GM12878 (cell line): Measurements from ENCODE around the gene KAT2A. TPM values are rescaled to one million over a fixed set of nuclear protein-coding genes. Genes with fewer than 3 reads are reported as not detected.
A peak's percentile ranks its signal among the peaks of the same experiment; 100 is the strongest.

ENCODE experiments used
- BCL11A ChIP-seq: IDR thresholded peaks from 2 replicates; pipeline ENCODE4 v1.6.1; 2011; ENCODE audit warnings: low read depth, low read length
- BCL3 ChIP-seq: IDR thresholded peaks from 2 replicates; pipeline ENCODE4 v1.6.1; 2011; ENCODE audit warnings: borderline replicate concordance, low read depth, mild to moderate bottlenecking, moderate library complexity, low read length; ENCODE audit not compliant: insufficient read depth, poor library complexity, severe bottlenecking
- CTCF ChIP-seq, 3 experiments: IDR thresholded peaks in 2 of 3; conservative IDR thresholded peaks in 1 of 3; 2 replicates each; pipeline ENCODE4 v1.5.1; 2011; ENCODE audit warnings: low read depth in 3 of 3, low read length in 3 of 3, mild to moderate bottlenecking in 3 of 3, control low read depth in 2 of 3, moderate library complexity in 2 of 3, inconsistent platforms in 1 of 3, mixed read lengths in 1 of 3; ENCODE audit not compliant: control insufficient read depth in 2 of 3, insufficient read depth in 1 of 3; ENCODE audit errors: extremely low read depth in 1 of 3
- EED ChIP-seq: sonication (generic); IDR thresholded peaks from 2 replicates; pipeline ENCODE4 v1.6.1; 2016; ENCODE audit warnings: antibody characterized with exemption, low read depth
- ELK1 ChIP-seq: IDR thresholded peaks from 2 replicates; pipeline ENCODE4 v1.6.1; 2012; ENCODE audit warnings: low read depth, low read length, improper control_type of control experiment
- EZH2 ChIP-seq: IDR thresholded peaks from 2 replicates; pipeline ENCODE4 v1.6.1; 2012; ENCODE audit warnings: low read depth, mild to moderate bottlenecking, control low read depth, inconsistent platforms, low read length, borderline replicate concordance; ENCODE audit not compliant: control insufficient read depth
- HCFC1 ChIP-seq: fragments of 150-350 bp; IDR thresholded peaks from 2 replicates; pipeline ENCODE4 v1.6.1; 2014; ENCODE audit warnings: low read length
- IRF5 ChIP-seq: fragments of 450-650 bp; IDR thresholded peaks from 2 replicates; pipeline ENCODE4 v1.6.1; 2017; ENCODE audit warnings: borderline replicate concordance
- KLF5 ChIP-seq: fragments of 450-650 bp; IDR thresholded peaks from 2 replicates; pipeline ENCODE4 v1.6.1; 2014; ENCODE audit warnings: mild to moderate bottlenecking; ENCODE audit not compliant: partially characterized antibody
- MEF2B ChIP-seq: fragments of 450-650 bp; IDR thresholded peaks from 2 replicates; pipeline ENCODE4 v1.6.1; 2018; ENCODE audit warnings: mild to moderate bottlenecking, moderate library complexity; ENCODE audit not compliant: partially characterized antibody, poor library complexity, severe bottlenecking
- MLLT1 ChIP-seq: fragments of 450-650 bp; IDR thresholded peaks from 2 replicates; pipeline ENCODE4 v1.6.1; 2016; ENCODE audit warnings: mild to moderate bottlenecking
- MTA3 ChIP-seq: IDR thresholded peaks from 2 replicates; pipeline ENCODE4 v1.6.1; 2012; ENCODE audit warnings: low read length, inconsistent platforms, borderline replicate concordance
- NBN ChIP-seq: fragments of 450-650 bp; IDR thresholded peaks from 2 replicates; pipeline ENCODE4 v1.6.1; 2016
- PML ChIP-seq: IDR thresholded peaks from 2 replicates; pipeline ENCODE4 v1.6.1; 2012; ENCODE audit warnings: low read length, inconsistent platforms
- RAD51 ChIP-seq: fragments of 450-650 bp; IDR thresholded peaks from 2 replicates; pipeline ENCODE4 v1.6.1; 2016; ENCODE audit warnings: moderate library complexity, mild to moderate bottlenecking, inconsistent platforms
- RELB ChIP-seq: fragments of 450-650 bp; IDR thresholded peaks from 2 replicates; pipeline ENCODE4 v1.6.1; 2017; ENCODE audit warnings: low read depth, mild to moderate bottlenecking, moderate library complexity
- SMAD5 ChIP-seq: IDR thresholded peaks from 2 replicates; pipeline ENCODE4 v1.6.1; 2016; ENCODE audit warnings: antibody characterized with exemption, low read depth
- SMARCA5 ChIP-seq: fragments of 450-650 bp; IDR thresholded peaks from 2 replicates; pipeline ENCODE4 v1.6.1; 2017; ENCODE audit warnings: mild to moderate bottlenecking
- SP1 ChIP-seq: IDR thresholded peaks from one replicate; pipeline ENCODE4 v1.6.1; 2011; ENCODE audit warnings: low read depth, low read length
- SREBF1 ChIP-seq: IDR thresholded peaks from 2 replicates; pipeline ENCODE4 v1.6.1; 2012; ENCODE audit warnings: mild to moderate bottlenecking, low read length
- SREBF2 ChIP-seq: IDR thresholded peaks from 2 replicates; pipeline ENCODE4 v1.6.1; 2012; ENCODE audit warnings: mild to moderate bottlenecking, low read length
- TCF12 ChIP-seq: IDR thresholded peaks from 2 replicates; pipeline ENCODE4 v1.6.1; 2011; ENCODE audit warnings: low read depth, mild to moderate bottlenecking, low read length
- WRNIP1 ChIP-seq: IDR thresholded peaks from 2 replicates; pipeline ENCODE4 v1.6.1; 2011; ENCODE audit warnings: low read depth, low read length, improper control_type of control experiment, borderline replicate concordance
- polyA plus RNA-seq, 11 experiments: library from polyadenylated mRNA; depleted of rRNA in 4 of 11; unstranded in 6 of 11; stranded (reverse) in 5 of 11; fragments of >200 nt; fragmentation: Nextera tagmentation in 4 of 11; fragmentation: Illumina TruSeq in 1 of 11; extraction: Ambion mirVana in 4 of 11; extraction: Trizol in 1 of 11; gene quantifications; 1 replicate in 1 of 11; 2 replicates in 10 of 11; pipeline versions ENCODE4 v1.2.1 to v1.2.3, GENCODE V29; 2011 to 2016; ENCODE audit warnings: inconsistent platforms in 2 of 11, missing spikeins in 2 of 11, low read depth in 1 of 11
- total RNA-seq, 4 experiments: library from RNA; depleted of rRNA in 3 of 4; stranded (reverse); fragments of >200 nt in 3 of 4; fragmentation: Illumina TruSeq in 1 of 4; extraction: Trizol in 1 of 4; gene quantifications; 2 replicates each; pipeline versions ENCODE4 v1.2.1 to v1.2.3, GENCODE V29; 2013 to 2021

Gene KAT2A
- total and polyA plus RNA-seq, 10 of the 15 experiments (the other 5 are each of a cell fraction or from before 2014, with no cell fraction given) = 0.85 to 47.5 (median 14.6) TPM

- no peak; the same call in 1 of the 2 replicates for TF ChIP-seq RELB
- no peak for TF ChIP-seq EED
- TF ChIP-seq TCF12 = 0 out of 2 replicates have a peak, but pooled peaks have one; percentile 44
- TF ChIP-seq NBN = no peak
- no peak for TF ChIP-seq SREBF1
- no peak for TF ChIP-seq SP1
- TF ChIP-seq BCL3 = no peak
- TF ChIP-seq SMARCA5 = no peak
- no peak for TF ChIP-seq IRF5
- no peak for TF ChIP-seq MTA3
- TF ChIP-seq ELK1 = no peak
- no peak for TF ChIP-seq KLF5
- TF ChIP-seq MLLT1 = no peak
- TF ChIP-seq MEF2B = peak; percentile 79
- TF ChIP-seq SREBF2 = no peak
- peak; percentile 65; the same call in 1 of the 2 replicates for TF ChIP-seq SMAD5
- TF ChIP-seq RAD51 = peak; percentile 92
- no peak for TF ChIP-seq BCL11A
- no peak for TF ChIP-seq PML
- no peak for TF ChIP-seq CTCF (IDR thresholded peaks at IDR 0.05 in 2 of 3, conservative IDR thresholded peaks at IDR 0.05 in 1 of 3; ENCODE audit: control insufficient read depth in 2 of 3, extremely low read depth in 1 of 3, insufficient read depth in 1 of 3, low read depth in 3 of 3, low read length in 3 of 3)
- TF ChIP-seq HCFC1 = peak; percentile 29
- no peak for TF ChIP-seq WRNIP1
- TF ChIP-seq EZH2 = no peak
Measured at GRCh38 chr17:42112552-42113176, 8.5 kb downstream of the KAT2A start, which contains the start of gene DHX58 (continued).
